Endothelial cell of umbilical vein (primary cell): ENCODE results near the gene ESAM. TPM values are rescaled to one million over a fixed set of nuclear protein-coding genes. Genes with fewer than 3 reads are reported as not detected.

ENCODE experiments used
- BruUV-seq: library from RNA; stranded (reverse); fragments of 400-500 nt; replicated peaks from 2 replicates; lab custom pipeline; 2021; lab: Mats Ljungman, UMichigan
- CTCF ChIA-PET: fragments of 300-600, 350-600 bp; sonication (Branson Sonifier 250); formaldehyde crosslinking; loops from one replicate; lab custom pipeline; 2021; ENCODE audit warnings: antibody characterized with exemption, inconsistent platforms; lab: Charles Lee
- POLR2A ChIA-PET: fragments of 300-600, 350-600 bp; sonication (Branson Sonifier 250); formaldehyde crosslinking; loops from one replicate; lab custom pipeline; 2021; ENCODE audit warnings: antibody characterized with exemption, inconsistent platforms; lab: Charles Lee
- DNase-seq: peaks from one replicate; pipeline ENCODE4 v3.0.0-alpha.2; 2011; ENCODE audit warnings: low read depth, low spot score
- FAIRE-seq: peaks from 2 replicates; lab custom pipeline; 2011; peaks lifted over from hg19 to GRCh38; lab: Jason Lieb, UNC
- H2AFZ ChIP-seq: 2 replicates; pipeline ENCODE4 v1.6.0; 2012; ENCODE audit warnings: low read depth, low read length, control low read depth, inconsistent platforms
- H3K27ac ChIP-seq: 2 replicates; pipeline ENCODE4 v1.5.1; 2011; ENCODE audit warnings: low read depth, mild to moderate bottlenecking, control low read depth, low read length, moderate library complexity; ENCODE audit not compliant: insufficient read depth
- H3K27me3 ChIP-seq, 2 experiments: 2 replicates each; pipeline versions ENCODE4 v1.6.0 to v1.6.1; 2011; ENCODE audit warnings: low read length in 2 of 2, mixed read lengths in 1 of 2; ENCODE audit not compliant: control insufficient read depth in 2 of 2, insufficient read depth in 2 of 2
- H3K36me3 ChIP-seq, 2 experiments: 2 replicates in 1 of 2; 3 replicates in 1 of 2; pipeline ENCODE4 v1.5.1; 2011; ENCODE audit warnings: low read length in 2 of 2, mild to moderate bottlenecking in 1 of 2, moderate library complexity in 1 of 2; ENCODE audit not compliant: control insufficient read depth in 2 of 2, insufficient read depth in 2 of 2; ENCODE audit errors: extremely low read depth in 1 of 2
- H3K4me1 ChIP-seq: 3 replicates; pipeline ENCODE4 v1.5.1; 2011; ENCODE audit warnings: mild to moderate bottlenecking, low read length; ENCODE audit not compliant: control insufficient read depth, insufficient read depth; ENCODE audit errors: extremely low read depth
- H3K4me2 ChIP-seq: 2 replicates; pipeline ENCODE4 v1.6.1; 2011; ENCODE audit warnings: low read length, control low read depth, mixed read lengths; ENCODE audit not compliant: insufficient read depth
- H3K4me3 ChIP-seq, 3 experiments: fragments of 200-600 bp in 1 of 3; sonication (generic), shearing (Covaris generic) in 1 of 3; replicated peaks in 1 of 3; 2 replicates each; pipeline ENCODE4 v1.5.1; 2011 to 2016; ENCODE audit warnings: control low read depth in 3 of 3, low read length in 3 of 3, mild to moderate bottlenecking in 2 of 3, inconsistent platforms in 1 of 3, low read depth in 1 of 3, moderate library complexity in 1 of 3; ENCODE audit not compliant: insufficient read depth in 1 of 3
- H3K79me2 ChIP-seq: 2 replicates; pipeline ENCODE4 v1.6.0; 2012; ENCODE audit warnings: low read length, inconsistent platforms; ENCODE audit not compliant: control insufficient read depth, insufficient read depth
- H3K9ac ChIP-seq: replicated peaks from 2 replicates; pipeline ENCODE3; 2011; ENCODE audit warnings: low read length, control low read depth; ENCODE audit not compliant: insufficient read depth; ENCODE audit errors: extremely low read depth
- H3K9me1 ChIP-seq: replicated peaks from 3 replicates; pipeline ENCODE4 v1.6.0; 2011; ENCODE audit warnings: mild to moderate bottlenecking, low read length; ENCODE audit not compliant: control insufficient read depth, insufficient read depth; ENCODE audit errors: extremely low read depth
- H3K9me3 ChIP-seq: replicated peaks from 2 replicates; pipeline ENCODE4 v1.5.1; 2012; ENCODE audit warnings: low read length, inconsistent platforms; ENCODE audit not compliant: control insufficient read depth, insufficient read depth
- H4K20me1 ChIP-seq: replicated peaks from 2 replicates; pipeline ENCODE3; 2011; ENCODE audit warnings: mild to moderate bottlenecking, low read length; ENCODE audit not compliant: control insufficient read depth, insufficient read depth; ENCODE audit errors: extremely low read depth
- EZH2 ChIP-seq: IDR thresholded peaks from 2 replicates; pipeline ENCODE4 v1.6.1; 2012; ENCODE audit warnings: borderline replicate concordance, low read depth, mild to moderate bottlenecking, moderate library complexity, low read length, inconsistent platforms; ENCODE audit not compliant: severe bottlenecking
- FOS ChIP-seq: IDR thresholded peaks from 2 replicates; pipeline ENCODE4 v1.6.1; 2011; ENCODE audit warnings: mild to moderate bottlenecking, low read length, moderate library complexity, borderline replicate concordance; ENCODE audit not compliant: insufficient read depth
- GATA2 ChIP-seq: IDR thresholded peaks from 2 replicates; pipeline ENCODE4 v1.7.0; 2011; ENCODE audit warnings: low read depth, mild to moderate bottlenecking, moderate library complexity, mixed read lengths, low read length; ENCODE audit not compliant: insufficient read length, insufficient read depth
- JUN ChIP-seq: IDR thresholded peaks from 2 replicates; pipeline ENCODE4 v1.6.1; 2011; ENCODE audit warnings: borderline replicate concordance, low read depth; ENCODE audit not compliant: insufficient read length, insufficient read depth
- MAX ChIP-seq: IDR thresholded peaks from 2 replicates; pipeline ENCODE4 v1.6.1; 2011; ENCODE audit not compliant: insufficient read depth, insufficient read length
- MYC ChIP-seq: IDR thresholded peaks from one replicate; pipeline ENCODE4 v1.6.1; 2011; ENCODE audit warnings: mild to moderate bottlenecking, low read depth, low read length
- POLR2A ChIP-seq: IDR thresholded peaks from 2 replicates; pipeline ENCODE4 v1.6.1; 2012; ENCODE audit warnings: low read depth, mild to moderate bottlenecking, control low read depth, low read length
- POLR2AphosphoS5 ChIP-seq: IDR thresholded peaks from 2 replicates; pipeline ENCODE4 v1.6.1; 2012; ENCODE audit warnings: low read depth, mild to moderate bottlenecking, control low read depth, low read length, moderate library complexity; ENCODE audit not compliant: insufficient read depth
- dilution Hi-C: fragments of 300-500 bp; cut with MboI; formaldehyde crosslinking; loops from one replicate; pipeline ENCODE4 v1.15.0; 2019; ENCODE audit warnings: low sequenced_read_pairs; ENCODE audit not compliant: extremely low pct_ligation_motif_present
- intact Hi-C: fragments of 100-400 bp; cut with micrococcal nuclease; formaldehyde crosslinking; loops from one replicate; pipeline ENCODE4 v1.10.0; 2022
- polyA plus RNA-seq, 4 experiments: library from polyadenylated mRNA; depleted of rRNA in 3 of 4; stranded (reverse) in 3 of 4; unstranded in 1 of 4; fragments of >200 nt; gene quantifications; 2 replicates each; pipeline versions ENCODE4 v1.2.1 to v1.2.3, GENCODE V29; 2011 to 2012; ENCODE audit warnings: missing spikeins in 1 of 4
- total RNA-seq: library from RNA; stranded (reverse); gene quantifications from 2 replicates; pipeline ENCODE4 v1.2.3, GENCODE V29; 2021

ESAM gene
- total and polyA plus RNA-seq, 2 donors (not counting 3 experiments of a cell fraction or from before 2014, with no cell fraction given): 273 to 383 TPM

- dilution Hi-C loops: no loop called here
- FAIRE-seq: no peak
Measured at GRCh38 chr11:124807201-124807600, 45.1 kb upstream of the ESAM start.

GRCh38 chr11:124804884-124805283 lies 42.8 kb upstream of the ESAM start:
- Histone ChIP-seq H3K36me3 (no peaks in the 10 kb centered on the region), H3K4me2 (no peak overlapping the region), H3K9me1 (no peaks in the 10 kb centered on the region), H4K20me1 (no peaks in the 10 kb centered on the region), H3K9ac (no peak overlapping the region), H3K4me3 (no peak overlapping the region), H3K9me3 (no peaks in the 10 kb centered on the region), H3K4me1 (peaks cover 11% of the 10 kb centered on the region), H2AFZ (no peak overlapping the region), H3K79me2 (peaks cover 2% of the 10 kb centered on the region), H3K27ac (no peak overlapping the region), H3K27me3 (no peaks in the 10 kb centered on the region)
- no TSS peak for BruUV-seq
- no peak for FAIRE-seq
- TF ChIP-seq POLR2AphosphoS5 (no peak), MAX (no peak), JUN (no peak)
- dilution Hi-C loops (no loop called here), intact Hi-C loops (no loop called here)
- POLR2A ChIA-PET: no interaction called here
- no peak for DNase-seq
- CTCF ChIA-PET: interaction anchor here (0.7 to 2.3 kb wide), 5 partner anchors 9 to 32 kb away, joined by 5 to 15 read pairs (median 5); no protein-coding TSS in a partner anchor

More at GRCh38 chr11:124807201-124807600, 45.1 kb upstream of the ESAM start:
- no peak overlapping the region for H3K4me2 ChIP-seq
- CTCF ChIA-PET: interaction anchor here (1.8 to 2.3 kb wide), 3 partner anchors 14 to 30 kb away, joined by 7 to 15 read pairs (median 9); no protein-coding TSS in a partner anchor
- intact Hi-C loops: no loop called here
- no peaks in the 10 kb centered on the region for H3K9me3 ChIP-seq
- no peak overlapping the region for H2AFZ ChIP-seq
- POLR2A ChIA-PET: no interaction called here
- no peak for TF ChIP-seq JUN
- TF ChIP-seq GATA2: no peak
- TF ChIP-seq MYC: no peak
- TF ChIP-seq FOS: peak; percentile 10
- no peak for TF ChIP-seq POLR2A
- no peak for TF ChIP-seq POLR2AphosphoS5
- no peak for TF ChIP-seq EZH2
- no peaks in the 10 kb centered on the region for H3K9me1 ChIP-seq
- H4K20me1 ChIP-seq: no peaks in the 10 kb centered on the region
- DNase-seq: no peak
- no peaks in the 10 kb centered on the region for H3K4me1 ChIP-seq
- no peak overlapping the region for H3K4me3 ChIP-seq
- no peak overlapping the region for H3K9ac ChIP-seq
- no peaks in the 10 kb centered on the region for H3K36me3 ChIP-seq
- no peaks in the 10 kb centered on the region for H3K27me3 ChIP-seq
- BruUV-seq: no TSS peak
- no peaks in the 10 kb centered on the region for H3K79me2 ChIP-seq
- H3K27ac ChIP-seq: no peak overlapping the region
